Activated T-cell treated with anti-CD3 and anti-CD28 coated beads, Interleukin-2, amount 50 U/mL, for 48 hours (primary cell): ENCODE measurements around the gene NUP85.
A peak's percentile ranks its signal among the peaks of the same experiment; 100 is the strongest.
"Not testable (repeated sequence)": the region's sequence is repeated elsewhere in the genome, so short reads cannot be mapped to it uniquely, and the experiment has no call there.

Source experiments
- DNase-seq, 2 experiments: peaks; one replicate each; pipeline ENCODE4 v3.0.0-alpha.2; 2020

The NUP85 gene

GRCh38 chr17:75205793-75206163 is 299 bp downstream of the NUP85 start:
- no peak for DNase-seq

GRCh38 chr17:75207050-75207407 is 1.6 kb downstream of the NUP85 start:
- not testable (repeated sequence) for DNase-seq

GRCh38 chr17:75207760-75208159 is 2.3 kb downstream of the NUP85 start:
- no peak for DNase-seq

GRCh38 chr17:75208161-75208560 is 2.7 kb downstream of the NUP85 start:
- no peak for DNase-seq

GRCh38 chr17:75209061-75209460 is 3.6 kb downstream of the NUP85 start:
- DNase-seq: no peak

GRCh38 chr17:75218131-75218530 is 12.7 kb downstream of the NUP85 start:
- DNase-seq: no peak

GRCh38 chr17:75219815-75220214 is 14.3 kb downstream of the NUP85 start:
- DNase-seq: no peak

- no peak for DNase-seq
Measured at GRCh38 chr17:75225016-75225415, 19.5 kb downstream of the NUP85 start.

GRCh38 chr17:75227729-75228128 is 22.2 kb downstream of the NUP85 start:
- no peak for DNase-seq

GRCh38 chr17:75228305-75228704 is 22.8 kb downstream of the NUP85 start:
- no peak for DNase-seq

- DNase-seq: no peak
Measured at GRCh38 chr17:75228847-75229246, 23.4 kb downstream of the NUP85 start.

- no peak for DNase-seq
Measured at GRCh38 chr17:75231071-75231470, 25.6 kb downstream of the NUP85 start.

- DNase-seq: no peak
Measured at GRCh38 chr17:75231741-75232464, 26.4 kb downstream of the NUP85 start.

GRCh38 chr17:75232786-75233185 is 27.3 kb downstream of the NUP85 start:
- no peak for DNase-seq

GRCh38 chr17:75237100-75238014 is 31.9 kb downstream of the NUP85 start:
- DNase-seq: no peak

GRCh38 chr17:75238020-75238580 is 32.6 kb downstream of the NUP85 start:
- peak in 1 of 2 experiments; percentile 25 for DNase-seq

- DNase-seq: peak; percentile 70 to 76
Measured at GRCh38 chr17:75238684-75239191, 33.3 kb downstream of the NUP85 start.

GRCh38 chr17:75239214-75239613 is 33.7 kb downstream of the NUP85 start:
- no peak for DNase-seq

- no peak for DNase-seq
Measured at GRCh38 chr17:75239778-75240393, 34.4 kb downstream of the NUP85 start.

- DNase-seq: peak; percentile 70 to 78
Measured at GRCh38 chr17:75240394-75241142, 35.1 kb downstream of the NUP85 start.

- no peak for DNase-seq
Measured at GRCh38 chr17:75241143-75241430, 35.6 kb downstream of the NUP85 start.

GRCh38 chr17:75241502-75241901 is 36.0 kb downstream of the NUP85 start:
- DNase-seq: no peak
